GM19239 (cell line): ENCODE data around the gene ICAM4.

Experiments
- DNase-seq: peaks from one replicate; pipeline ENCODE4 v3.0.0; 2011; ENCODE audit warnings: low spot score; ENCODE audit not compliant: insufficient read length
- FAIRE-seq: peaks from 2 replicates; lab custom pipeline; 2011; peaks lifted over from hg19 to GRCh38; lab: Jason Lieb, UNC

The ICAM4 gene

DNA sequence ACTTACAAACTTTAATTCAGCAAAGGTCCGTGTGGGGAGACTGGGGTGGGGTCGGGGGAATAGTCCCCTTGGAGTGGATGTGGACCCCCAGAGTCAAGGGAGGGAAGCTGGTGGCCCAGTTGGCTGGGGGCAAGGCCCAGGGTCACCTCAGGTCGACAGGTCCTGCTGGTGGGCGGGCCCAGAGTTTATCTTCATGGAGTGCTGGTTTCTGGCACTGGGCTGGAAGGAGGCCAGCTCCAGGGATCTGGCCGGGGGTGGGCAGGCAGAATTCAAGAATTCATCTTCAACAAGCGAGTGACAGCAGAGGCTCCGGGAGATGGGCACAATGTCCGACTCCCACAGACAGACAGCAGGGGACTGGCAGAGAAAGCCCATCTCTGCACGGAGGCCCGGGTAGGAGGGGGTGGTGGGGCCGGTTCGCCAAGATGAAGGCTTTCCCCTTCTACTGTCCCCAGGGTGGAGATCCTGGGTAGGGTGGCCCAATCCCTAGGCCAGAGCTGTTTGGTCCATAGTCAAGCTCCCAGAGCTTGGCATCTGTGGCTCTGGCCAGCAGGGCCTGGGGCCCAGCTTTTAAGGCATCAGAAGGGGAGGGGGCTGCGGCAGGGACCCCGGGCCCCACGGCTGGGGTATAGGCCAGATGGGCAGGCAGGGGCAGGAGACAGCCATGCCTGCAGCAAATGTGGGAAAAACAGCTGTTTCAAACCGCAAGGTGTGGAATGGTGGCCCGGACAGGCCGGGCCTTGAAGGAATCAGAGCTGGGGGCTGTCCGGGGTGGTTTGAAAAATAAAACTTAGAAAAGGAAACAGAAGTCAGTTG lies 29.7 kb downstream of the ICAM4 start:
- no peak for DNase-seq
- no peak for FAIRE-seq

DNA sequence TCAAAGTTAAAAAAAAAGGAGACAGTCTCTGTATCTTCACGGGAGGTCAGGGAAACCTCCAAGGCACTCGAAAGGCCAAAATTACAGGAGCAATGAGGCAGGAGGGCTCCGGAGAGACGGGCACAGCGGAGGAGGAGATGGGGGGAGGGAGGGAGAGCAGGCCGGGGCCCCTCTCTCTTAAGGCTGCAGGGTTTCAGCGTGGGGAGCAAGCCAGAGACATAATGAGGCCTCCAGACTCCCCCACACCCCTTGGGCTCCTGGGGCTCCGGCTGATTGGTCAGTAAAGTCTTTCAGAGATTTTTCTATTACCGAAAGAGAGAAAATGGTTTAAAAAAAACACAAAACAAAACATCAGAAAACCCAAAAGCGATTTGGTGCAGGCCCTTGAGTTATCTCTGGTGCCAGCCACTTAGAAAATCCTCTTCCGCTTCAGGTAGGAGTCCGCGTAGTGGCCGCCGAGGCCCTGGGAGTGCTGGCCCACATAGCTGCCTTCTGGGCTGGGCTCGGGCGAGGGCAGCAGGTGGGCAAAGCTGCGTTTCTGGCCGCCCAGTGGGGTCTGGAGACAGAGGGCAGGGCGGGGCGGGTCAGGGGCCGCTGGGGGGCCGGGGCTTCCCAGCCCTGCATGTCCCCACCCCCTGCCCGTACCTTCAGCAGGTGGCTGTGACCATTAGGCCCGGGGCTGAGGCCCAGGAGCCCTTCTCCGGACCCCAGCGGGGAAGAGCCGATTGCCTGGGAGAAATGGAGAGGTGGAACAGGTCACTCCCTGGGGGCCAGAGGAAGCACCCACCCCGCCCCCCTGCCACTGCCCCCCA lies 30.5 kb downstream of the ICAM4 start:
- FAIRE-seq (no peak), DNase-seq (no peak)

DNA sequence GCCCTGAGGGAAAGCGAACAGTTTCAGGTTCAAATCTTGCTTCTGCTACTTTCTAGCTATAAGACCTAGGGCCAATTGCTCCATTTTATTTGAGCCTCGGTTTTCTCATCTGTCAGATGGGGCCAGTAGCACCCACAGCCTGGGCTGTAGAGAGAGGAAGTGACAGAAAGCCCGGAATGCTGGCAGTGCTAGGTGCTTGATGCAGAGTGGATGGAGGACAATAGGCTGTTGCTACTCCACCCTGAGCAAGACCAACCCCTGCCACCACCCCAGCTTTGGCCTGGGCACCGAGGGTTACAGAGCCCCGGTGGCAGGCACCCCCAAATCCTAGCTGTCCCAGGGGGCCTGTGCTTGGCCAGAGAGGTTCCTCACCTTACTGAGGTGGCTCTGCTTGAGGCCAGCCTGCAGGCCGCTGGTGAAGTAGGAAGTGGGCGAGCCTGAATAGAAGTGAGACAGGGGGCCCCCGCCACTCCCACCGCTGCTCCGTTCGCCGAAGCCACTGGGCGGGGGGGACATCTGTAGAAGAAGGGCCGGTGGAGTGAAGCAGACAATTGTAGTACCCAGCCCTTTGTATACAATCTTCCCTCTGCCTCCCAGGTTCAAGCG lies 31.2 kb downstream of the ICAM4 start:
- FAIRE-seq (no peak), DNase-seq (no peak)

DNA sequence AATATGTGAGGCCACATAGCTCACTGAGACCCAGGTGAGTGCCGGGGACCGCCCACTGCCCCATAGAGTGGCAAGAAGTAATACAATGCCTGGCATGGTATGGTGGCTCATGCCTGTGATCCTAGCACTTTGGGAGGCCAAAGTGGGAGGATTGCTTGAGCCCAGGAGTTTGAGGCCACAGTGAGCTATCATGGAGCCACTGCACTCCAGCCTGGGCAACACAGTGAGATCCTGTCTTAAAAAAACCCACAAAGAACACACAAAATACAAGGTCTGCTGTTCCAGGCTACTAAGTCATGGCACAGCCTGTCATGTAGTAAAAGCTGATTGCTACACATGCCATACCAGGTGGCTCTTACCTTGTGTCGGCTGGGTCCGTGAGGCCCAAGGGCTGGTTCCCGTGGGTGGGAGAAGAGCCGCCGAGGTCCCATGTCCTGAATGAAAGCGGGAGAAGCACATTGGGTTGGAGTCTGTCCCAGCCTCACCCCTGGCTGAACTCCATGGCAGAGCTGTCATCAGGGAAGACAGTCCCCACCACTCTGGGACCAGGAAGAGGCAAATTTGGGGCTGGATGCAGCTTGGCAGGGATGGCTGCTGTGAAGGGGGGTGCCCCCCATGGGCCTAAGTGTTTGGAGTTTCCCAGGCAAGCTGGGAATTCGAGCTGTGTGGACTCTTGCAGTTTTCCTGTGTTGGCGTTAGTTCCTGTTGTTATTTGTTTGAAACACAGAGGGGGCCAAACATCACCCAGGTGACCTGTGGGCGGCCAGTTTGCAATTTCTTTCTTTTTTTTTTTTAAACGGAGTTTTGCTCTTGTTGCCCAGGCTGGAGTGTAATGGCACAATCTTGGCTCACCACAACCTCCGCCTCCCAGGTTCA lies 32.3 kb downstream of the ICAM4 start:
- DNase-seq (no peak), FAIRE-seq (no peak)

DNA sequence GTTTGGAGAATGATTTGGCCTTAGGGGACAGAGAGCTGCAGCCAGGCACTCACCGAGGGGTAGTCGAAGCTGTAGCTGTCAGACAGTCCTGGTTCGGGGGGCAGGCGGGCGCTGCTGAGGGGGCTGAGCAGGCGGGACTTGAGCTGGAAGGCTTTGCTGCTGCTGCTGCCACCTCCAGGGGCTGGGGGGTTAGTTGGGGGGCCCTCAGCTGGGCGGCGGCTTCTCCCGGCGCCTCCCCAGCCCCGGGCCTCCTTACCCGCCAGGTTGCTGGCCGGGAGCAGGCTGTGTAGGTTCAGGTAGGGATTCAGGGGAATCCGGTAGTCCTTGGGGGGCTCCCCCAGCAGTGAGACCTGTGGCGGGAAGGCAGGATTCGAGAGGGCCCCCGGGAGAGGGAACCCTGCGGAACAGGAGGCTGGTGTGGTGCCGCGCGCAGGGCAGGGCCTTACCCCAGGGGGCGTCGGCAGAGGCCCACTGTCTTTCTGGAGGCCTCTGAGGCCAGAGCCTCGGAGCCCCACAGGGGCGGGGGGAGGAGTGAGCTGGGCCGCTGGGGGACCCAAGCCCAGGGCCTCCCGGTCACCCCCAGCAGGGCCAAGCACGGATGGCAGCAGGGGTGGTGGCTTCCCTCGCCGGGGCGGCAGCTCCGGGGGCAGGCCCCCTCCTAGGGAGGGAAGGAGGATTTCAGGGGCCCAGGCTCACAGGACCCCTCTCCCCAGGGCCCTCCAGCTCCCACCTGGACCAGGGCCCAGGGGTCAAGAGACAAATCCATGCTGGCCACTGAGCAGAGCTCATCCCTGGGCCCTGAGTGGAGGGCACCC lies 34.1 kb downstream of the ICAM4 start:
- FAIRE-seq (no peak), DNase-seq (no peak)

DNA sequence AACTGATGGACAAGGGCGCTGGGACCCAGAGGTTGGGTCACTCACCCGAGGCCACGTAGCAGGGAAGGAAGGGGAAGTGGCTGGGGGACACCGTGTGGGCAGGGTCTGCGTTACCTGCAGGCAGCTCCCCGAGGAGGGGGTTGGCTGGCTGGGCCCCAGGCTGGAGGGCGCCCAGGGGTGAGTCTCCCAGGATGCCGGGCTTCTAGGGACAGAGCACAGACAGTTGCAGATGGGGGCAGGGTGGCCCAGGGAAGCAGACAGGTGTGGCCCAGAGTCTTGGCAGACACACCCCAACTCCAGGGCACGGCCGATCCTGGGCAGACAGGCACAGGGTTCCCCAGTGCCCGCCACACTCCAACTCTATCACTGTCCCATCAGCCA lies 34.7 kb downstream of the ICAM4 start:
- no peak for FAIRE-seq
- no peak for DNase-seq

DNA sequence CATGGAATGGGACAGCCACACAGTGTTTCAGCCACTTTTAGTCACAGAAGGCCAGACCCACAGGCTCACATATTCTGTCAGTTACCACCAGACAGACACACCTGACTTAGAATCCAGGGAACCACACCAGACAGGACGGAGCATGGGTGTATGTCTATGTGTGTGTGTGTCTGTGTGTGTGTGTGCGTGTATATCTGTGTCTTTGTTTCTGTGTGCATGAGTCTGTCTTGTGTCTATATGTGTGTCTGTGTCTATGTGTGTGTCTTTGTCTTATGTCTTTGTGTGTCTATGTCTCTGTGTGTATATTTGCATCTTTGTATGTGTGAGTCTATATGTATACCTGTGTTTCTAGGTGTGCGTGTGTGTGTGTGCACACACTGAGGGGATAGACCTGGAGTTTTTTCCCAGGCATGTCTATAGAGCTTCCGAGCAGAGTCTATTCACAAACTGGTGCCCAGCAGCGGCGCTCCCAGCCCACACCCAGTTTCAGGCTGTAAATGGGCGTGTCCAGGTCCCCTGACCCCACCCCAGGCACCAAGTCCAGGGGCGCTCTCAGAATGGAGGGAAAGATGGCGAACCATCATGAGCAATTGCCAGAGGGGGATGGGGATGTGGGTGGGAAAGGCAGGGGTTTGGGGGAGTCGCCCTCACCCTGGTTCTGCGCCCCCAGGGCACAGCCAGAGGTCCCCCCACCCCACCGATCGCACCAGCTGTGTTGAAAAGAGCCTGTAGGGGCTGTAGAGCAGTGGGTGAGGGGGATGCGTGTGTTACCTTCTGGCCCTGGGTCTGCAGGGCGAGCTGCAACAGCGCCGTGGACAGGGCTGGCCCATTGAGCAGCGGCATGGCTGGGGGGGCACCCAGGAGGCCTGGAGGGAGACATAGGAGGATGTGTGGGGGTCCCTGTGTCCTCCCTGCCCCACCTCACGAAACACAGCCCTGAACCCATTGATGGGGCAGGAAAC lies 35.4 kb downstream of the ICAM4 start:
- FAIRE-seq (peak; percentile 4), DNase-seq (no peak)

DNA sequence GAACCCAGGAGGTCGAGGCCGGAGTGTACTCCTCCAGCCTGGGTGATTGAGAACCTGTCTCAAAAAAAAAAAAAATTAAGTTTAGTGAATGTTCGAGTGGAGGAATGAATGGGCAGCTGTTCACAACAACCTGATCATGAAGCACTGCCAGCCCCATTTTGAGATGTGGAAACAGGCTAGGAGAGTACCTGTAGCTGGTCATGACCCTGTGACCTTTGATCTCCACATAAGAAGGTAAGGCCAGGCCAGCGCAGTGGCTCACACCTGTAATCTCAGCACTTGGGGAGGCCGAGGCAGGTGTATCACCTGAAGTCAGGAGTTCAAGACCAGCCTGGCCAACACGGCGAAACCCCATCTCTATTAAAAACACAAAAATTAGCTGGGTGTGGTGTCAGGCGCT lies 39.0 kb downstream of the ICAM4 start:
- FAIRE-seq, result no peak

DNA sequence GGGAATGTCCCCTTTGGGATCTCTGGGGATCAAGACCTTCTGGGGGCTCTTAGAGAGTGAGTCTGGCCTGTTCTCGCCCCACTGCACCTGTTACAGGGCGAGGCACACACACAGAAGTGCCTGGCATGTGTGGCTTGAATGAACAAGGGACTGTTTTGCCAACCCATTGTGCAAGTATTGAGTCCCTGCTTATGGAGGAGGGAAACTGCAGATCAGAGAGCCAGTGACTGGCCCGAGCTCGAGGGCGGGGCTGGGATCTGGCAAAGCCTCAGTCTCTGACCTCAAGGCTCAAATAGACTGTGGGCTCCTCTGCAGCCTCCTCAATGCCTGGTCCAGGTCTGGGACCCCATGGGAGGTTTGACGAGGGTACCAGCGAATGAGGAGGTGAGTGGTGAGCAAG lies 41.0 kb downstream of the ICAM4 start:
- DNase-seq (no peak), FAIRE-seq (no peak)

More for the DNA sequence above, 39.0 kb downstream of the ICAM4 start:
- no peak for DNase-seq

DNA sequence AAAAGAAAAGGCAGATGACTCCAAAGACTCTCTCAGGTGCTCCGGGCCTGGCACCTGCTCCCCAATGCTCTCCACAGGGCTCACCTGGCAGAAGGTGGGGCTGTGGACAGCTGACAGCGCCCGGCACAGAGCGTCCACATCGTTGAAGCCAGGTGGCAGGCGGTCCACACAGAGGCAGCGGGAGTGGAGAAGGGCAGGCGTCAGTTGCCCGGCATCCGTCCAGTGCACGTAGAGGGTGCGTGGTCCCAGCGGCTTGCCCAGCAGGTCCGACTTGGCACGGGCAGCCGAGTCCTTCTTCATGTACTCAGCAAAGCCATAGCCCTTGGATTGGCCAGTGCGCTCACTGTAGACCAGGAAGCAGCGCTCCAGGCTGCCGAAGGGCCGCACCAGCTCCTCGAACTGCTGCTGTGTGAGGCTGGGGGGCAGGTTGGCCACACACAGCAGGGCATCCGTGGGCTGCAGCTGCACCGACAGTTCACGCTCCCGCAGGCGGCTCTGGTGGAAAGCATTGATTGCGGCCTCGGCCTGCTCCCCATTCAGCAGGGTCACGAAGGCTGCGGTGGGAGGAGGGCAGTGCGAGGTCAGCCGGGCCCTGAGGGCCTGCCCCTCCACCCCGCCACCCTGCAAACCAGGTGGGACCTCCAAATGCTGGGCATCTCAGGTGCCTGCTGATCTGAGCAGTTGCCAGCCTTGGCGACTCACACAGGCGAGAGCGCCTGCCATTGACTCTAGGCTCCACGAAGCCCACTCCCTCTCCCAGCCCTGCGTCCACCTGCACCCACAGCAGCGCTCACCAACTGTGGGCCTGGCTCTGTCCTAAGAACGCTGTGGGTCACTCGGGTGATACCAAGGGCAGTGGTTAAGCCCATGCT lies 42.0 kb downstream of the ICAM4 start:
- no peak for DNase-seq
- FAIRE-seq, result no peak

DNA sequence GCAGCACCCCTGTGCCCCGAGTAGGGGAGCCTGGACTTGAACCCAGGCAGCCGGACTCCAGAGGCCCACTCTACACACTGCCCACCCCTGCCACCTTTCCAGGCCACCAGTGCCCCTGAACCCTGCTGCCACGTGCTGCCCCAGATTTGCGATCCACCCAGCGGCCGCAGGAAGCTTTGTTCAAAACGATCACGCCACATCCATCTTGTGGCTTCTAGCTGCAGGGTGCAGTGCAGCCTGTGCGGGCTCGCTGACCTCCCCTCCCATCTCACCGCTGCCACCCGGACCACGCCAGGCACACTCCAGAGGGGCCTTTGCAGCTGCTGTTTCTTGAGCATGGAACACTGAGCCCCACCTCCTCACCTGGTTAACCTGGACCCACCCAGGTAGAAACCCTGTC lies 42.8 kb downstream of the ICAM4 start:
- no peak for FAIRE-seq
- DNase-seq, result no peak

DNA sequence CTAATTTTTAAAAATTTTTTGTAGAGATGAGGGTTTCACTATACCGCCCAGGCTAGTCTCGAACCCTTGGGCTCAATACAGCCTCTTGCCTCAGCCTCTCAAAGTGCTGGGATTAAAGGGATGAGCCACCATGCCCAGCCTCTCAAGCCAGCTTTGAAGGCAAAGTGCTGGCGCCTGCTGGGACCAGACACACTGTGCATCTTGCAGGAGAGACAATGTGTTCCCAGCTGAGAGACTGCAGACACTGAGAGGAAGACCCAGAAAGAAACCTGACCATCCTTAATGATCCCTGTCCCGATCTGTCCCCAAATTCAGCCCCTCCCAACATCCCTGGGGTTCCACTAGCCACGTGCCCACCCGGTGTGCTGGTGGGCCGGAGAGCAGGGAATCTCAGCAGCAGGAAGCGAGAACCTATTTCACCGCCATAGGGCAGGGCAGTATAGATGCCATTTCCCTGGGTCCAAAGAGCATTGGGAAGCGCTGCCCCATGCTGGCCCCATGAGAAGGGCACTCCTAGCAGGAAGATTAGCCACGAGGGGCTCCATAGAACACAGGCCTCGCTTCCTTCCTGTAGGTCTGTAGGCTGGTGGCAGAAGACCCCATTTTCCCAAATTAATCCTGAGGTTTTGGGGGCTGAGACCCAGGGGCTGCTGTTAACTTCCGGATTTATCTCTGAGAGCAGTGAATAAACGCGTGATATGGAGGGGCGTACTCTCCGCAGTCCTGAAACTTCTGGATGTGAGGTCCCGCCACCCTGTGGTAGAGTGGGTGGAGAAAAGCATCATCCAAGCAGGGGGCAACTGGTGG lies 45.6 kb downstream of the ICAM4 start:
- FAIRE-seq (no peak), DNase-seq (no peak)

DNA sequence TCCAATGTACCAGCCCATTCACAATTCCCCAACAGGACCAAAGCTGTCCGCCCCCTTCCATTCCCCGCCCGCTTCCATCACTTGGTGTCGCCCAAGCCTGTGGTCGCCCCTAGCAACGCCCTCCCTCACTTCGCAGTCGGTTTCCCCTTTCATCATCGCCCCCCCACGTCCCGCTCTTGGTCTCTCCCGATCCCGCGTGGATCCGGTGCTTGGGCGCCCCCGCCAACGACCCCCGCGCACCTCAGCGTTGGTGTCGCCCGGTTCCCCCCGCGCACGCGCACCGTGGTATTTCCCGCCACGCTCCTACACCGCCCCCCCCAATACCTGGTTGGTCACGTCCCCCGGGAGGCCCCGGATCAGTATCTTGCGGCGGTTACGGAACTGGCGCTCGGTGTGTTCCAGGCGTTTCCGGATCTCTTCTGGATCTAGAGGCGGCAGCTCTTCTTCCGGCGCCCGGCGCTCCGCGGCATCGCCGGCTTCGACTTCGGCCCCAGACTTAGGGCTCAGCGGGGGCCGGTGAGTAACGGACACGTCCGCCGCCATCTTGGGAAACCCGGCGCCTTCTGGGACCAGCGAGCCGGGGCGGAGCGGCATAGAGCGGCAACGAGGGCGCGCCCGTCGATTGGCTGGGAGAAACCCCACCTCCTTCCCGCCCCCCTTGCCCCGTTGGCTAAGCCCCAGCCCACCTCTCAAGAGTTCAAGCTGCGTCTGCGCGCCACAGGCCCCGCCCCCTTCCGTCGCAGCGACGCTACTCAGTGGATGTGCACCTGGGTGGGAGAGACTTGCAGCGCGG lies 46.4 kb downstream of the ICAM4 start, which contains the start of gene RAVER1:
Gene RAVER1, minus strand, starts transcription at position 565 of the 793 bp plus-strand sequence. Its CDS starts 22 bp downstream, at position 543.
- peak; percentile 99 for FAIRE-seq

DNA sequence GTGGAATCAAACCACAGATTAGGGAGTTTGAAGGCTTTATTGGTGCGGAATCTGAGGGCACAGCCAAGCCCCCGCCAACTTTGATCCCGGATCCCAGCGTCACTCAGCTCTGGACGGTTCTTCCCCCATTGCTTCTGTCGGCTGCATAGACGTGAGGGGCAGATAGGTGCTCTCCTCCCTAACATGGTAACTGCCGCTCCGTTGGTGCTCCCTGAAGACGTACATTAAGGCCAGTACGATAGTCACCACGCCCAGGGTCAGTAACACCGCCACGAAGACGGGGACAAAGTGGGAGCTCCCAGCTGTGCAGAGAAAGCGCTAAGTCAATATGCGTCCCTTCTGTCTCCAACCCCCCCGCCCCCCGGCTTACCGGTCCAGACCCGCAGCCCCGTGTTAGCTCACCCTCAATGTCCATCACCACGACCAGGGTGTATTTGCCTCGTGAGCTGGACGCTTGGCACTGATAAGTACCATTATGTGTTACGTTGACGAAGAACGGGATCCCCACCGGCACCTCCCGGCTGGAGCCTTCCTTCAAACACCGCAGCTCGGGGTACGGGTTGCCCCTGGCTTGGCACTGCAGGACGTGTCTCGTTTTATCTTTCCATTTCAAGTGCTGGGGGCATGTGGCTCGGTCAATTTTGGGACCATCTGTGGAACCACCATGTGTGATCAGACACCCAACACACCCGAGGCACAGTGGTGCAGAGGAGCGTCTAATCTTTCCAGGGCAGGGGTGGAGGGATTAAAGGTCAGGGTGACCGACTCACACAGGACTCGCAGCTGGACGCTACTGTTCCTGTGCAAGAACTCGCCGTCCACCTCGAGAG lies 47.2 kb downstream of the ICAM4 start:
- DNase-seq (no peak), FAIRE-seq (no peak)

More for the DNA sequence above, 46.4 kb downstream of the ICAM4 start, which contains the start of gene RAVER1:
- DNase-seq, result peak; percentile 99
